Mucosa of gallbladder (tissue), 1 donor: ENCODE measurements around the gene RHBDD2. TPM values are rescaled to one million over a fixed set of nuclear protein-coding genes. Genes with fewer than 3 reads are reported as not detected.

Experiments used
- DNase-seq: peaks from one replicate; pipeline ENCODE4 v3.0.0-alpha.2; 2020; ENCODE audit warnings: low spot score
- total RNA-seq: library from RNA; stranded (reverse); gene quantifications from one replicate; pipeline ENCODE4 v1.2.1, GENCODE V29; 2021
- donor health status: DM: no; HTN: no; CAD: no.

The RHBDD2 gene
- total RNA-seq, 1 donor from 2014 or later, result 56.4 TPM

- peak; percentile 21 for DNase-seq
These were observed 41.8 kb downstream of the RHBDD2 start for GRCh38 chr7:75920431-75921161.

DNA sequence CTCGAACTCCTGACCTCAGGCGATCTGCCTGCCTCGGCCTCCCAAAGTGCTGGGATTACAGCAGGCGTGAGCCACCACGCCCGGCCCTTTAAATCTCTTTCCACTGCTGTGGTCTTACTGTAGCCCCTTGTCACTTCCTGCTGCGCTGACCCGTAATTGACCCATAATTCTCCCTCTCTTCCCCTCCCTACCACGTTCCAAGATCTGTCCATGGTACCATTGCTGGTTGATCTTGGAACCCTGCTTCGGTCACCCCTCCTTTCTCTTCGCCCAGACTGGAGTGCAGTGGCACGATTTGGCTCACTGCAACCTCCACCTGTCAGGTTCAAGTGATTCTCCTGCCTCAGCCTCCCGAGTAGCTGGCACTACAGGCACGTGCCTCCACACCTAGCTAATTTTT lies 42.6 kb downstream of the RHBDD2 start:
- DNase-seq, result no peak

GRCh38 chr7:75922966-75923603 lies 44.3 kb downstream of the RHBDD2 start:
- no peak for DNase-seq

DNA sequence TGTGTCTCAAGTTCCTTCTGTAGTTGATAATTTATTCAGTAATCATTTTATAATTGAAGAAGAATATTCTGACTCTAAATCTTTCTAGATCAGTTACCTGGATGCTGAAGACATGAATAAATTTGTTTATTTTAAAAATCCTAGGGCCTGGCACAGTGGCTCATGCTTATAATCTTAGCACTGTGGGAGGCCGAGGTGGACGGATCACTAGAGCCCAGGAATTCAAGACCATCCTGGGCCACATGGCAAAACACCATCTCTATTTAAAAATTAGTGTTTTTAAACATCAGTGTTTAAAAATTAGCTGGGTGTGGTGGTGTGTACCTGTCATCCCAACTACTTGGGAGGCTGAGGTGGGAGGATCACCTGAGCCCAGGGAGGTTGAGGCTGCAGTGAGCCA lies 45.4 kb downstream of the RHBDD2 start:
- DNase-seq, result no peak

DNA sequence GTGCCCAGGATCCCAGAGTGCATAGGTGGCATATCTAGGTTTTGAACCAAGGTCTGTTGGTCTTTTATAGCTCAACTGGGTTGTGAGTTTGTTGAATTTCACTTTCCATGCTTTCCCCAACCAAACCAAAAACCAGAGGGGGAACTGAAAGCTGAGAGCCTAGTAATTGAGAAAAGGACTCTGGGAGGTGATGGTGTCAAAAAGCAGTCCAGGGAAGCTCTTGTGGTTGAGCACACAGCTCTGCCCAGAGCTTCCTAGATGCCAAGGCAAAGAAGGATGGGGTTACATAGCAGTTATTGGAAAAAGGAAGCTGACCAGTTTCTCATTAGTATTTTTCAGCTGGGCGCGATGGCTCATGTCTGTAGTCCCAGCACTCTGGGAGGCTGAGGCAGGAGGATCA lies 46.1 kb downstream of the RHBDD2 start:
- DNase-seq, result no peak

- no peak for DNase-seq
These were observed 47.0 kb downstream of the RHBDD2 start for GRCh38 chr7:75925717-75926435.

DNA sequence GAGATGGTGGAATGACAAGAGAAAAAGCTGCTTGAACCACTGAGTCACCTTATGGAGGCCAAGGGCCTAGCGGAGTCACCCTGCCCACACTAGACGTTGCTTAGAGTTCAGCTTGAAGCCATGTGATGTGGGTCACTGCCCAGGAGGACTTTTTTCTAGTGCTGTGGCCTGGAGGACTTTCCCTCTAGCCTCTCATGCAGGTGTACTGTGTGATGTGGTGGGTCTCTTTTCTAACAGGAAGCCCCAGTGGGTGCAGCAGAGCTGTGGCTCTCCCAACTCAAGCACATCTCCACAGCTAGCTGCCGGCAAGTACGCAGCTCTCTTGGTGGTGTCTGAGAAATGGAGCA lies 49.7 kb downstream of the RHBDD2 start:
- DNase-seq, result no peak

DNA sequence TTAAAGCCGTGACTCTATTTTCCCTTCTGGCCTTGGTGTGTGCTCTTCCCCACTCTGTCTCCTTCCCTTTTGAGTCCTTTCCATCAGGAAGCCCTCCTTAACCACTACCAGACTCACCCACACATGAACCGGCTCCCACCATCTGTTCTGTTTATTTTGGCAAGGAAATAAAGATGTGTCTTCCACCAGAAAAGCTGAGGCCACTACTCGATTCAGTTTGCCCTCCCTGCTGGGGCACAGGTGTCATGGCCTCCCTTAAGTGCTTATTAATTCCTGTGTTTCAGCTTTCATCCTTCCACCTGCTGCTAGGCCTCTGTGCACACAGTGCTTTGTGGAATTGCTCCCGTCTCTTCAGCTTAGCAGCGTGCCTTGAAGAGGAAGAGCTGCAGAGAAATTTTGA lies 52.8 kb downstream of the RHBDD2 start:
- DNase-seq, result no peak

- DNase-seq, result peak; percentile 65
These were observed 59.3 kb downstream of the RHBDD2 start for GRCh38 chr7:75937958-75938786.

Other genes with a start within 250 kb of the RHBDD2 start
- 19.3 TPM for gene HIP1, start 140.1 kb upstream of the RHBDD2 start, total RNA-seq
- gene CCL26, start 106.8 kb upstream of the RHBDD2 start, total RNA-seq, result 0.89 TPM
- gene CCL24, start 65.2 kb upstream of the RHBDD2 start, total RNA-seq, result 0.92 TPM
- 195 TPM for gene POR, start 36.1 kb downstream of the RHBDD2 start, total RNA-seq
- gene TMEM120A, start 115.6 kb downstream of the RHBDD2 start, total RNA-seq, result 69.1 TPM
- gene STYXL1, start 169.0 kb downstream of the RHBDD2 start, total RNA-seq, result 28.4 TPM
- gene MDH2, start 169.1 kb downstream of the RHBDD2 start, total RNA-seq, result 135 TPM